ENCODE results near the gene ANKRD63.

DNA sequence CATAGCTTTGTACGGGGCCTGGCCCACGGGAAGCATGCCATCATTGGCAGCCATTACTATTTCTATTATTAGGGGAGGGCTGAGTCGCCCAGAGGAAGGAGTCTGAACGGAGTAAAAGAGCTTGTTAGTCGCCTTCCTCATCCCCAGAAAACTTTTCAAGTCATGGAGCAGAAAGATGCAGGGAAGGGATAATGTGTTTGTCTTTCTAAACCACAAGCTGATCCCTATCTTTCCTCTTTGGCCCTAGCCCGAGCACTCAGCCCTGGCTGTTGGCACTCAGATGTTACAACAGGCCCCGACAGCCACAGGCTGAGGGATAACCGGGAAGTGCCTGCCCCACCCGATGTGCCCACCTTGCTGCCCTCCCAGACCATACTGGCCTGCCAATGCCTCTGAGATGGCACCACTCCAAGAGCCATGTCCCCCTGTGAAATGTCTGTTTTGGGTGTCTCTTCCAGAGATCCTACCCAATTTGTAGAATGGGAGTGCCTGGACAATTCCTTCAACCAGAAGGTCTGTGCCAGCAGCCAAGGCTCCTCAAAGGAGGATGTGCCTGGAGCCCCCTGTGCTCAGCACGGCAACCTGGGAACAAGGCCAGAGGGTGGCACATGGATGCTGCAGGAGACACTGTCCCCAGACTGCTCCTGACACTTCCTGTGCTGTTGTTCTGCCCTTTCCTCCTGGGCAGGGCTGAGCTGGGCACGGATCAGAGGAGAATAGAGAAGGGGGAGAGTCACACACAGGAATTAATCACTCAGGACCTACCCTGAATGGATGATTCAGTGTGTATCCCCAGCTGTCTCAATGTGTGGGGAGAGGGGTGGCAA is 33.2 kb downstream of the ANKRD63 start:
- TF ChIP-seq, protein P1, sequence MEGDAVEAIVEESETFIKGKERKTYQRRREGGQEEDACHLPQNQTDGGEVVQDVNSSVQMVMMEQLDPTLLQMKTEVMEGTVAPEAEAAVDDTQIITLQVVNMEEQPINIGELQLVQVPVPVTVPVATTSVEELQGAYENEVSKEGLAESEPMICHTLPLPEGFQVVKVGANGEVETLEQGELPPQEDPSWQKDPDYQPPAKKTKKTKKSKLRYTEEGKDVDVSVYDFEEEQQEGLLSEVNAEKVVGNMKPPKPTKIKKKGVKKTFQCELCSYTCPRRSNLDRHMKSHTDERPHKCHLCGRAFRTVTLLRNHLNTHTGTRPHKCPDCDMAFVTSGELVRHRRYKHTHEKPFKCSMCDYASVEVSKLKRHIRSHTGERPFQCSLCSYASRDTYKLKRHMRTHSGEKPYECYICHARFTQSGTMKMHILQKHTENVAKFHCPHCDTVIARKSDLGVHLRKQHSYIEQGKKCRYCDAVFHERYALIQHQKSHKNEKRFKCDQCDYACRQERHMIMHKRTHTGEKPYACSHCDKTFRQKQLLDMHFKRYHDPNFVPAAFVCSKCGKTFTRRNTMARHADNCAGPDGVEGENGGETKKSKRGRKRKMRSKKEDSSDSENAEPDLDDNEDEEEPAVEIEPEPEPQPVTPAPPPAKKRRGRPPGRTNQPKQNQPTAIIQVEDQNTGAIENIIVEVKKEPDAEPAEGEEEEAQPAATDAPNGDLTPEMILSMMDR (IDR thresholded peaks at IDR 0.05): no peak
- no peak for TF ChIP-seq POLR2A (IDR thresholded peaks at IDR 0.05)

All from lower leg skin (tissue), 3 donors.